ENCODE results near the gene UNC119B. TPM values are rescaled to one million over a fixed set of nuclear protein-coding genes. Genes with fewer than 3 reads are reported as not detected.
A peak's percentile ranks its signal among the peaks of the same experiment; 100 is the strongest.

Gene UNC119B
- 10 to 100 TPM; 23.8 to 24.3 TPM for total RNA-seq

DNA sequence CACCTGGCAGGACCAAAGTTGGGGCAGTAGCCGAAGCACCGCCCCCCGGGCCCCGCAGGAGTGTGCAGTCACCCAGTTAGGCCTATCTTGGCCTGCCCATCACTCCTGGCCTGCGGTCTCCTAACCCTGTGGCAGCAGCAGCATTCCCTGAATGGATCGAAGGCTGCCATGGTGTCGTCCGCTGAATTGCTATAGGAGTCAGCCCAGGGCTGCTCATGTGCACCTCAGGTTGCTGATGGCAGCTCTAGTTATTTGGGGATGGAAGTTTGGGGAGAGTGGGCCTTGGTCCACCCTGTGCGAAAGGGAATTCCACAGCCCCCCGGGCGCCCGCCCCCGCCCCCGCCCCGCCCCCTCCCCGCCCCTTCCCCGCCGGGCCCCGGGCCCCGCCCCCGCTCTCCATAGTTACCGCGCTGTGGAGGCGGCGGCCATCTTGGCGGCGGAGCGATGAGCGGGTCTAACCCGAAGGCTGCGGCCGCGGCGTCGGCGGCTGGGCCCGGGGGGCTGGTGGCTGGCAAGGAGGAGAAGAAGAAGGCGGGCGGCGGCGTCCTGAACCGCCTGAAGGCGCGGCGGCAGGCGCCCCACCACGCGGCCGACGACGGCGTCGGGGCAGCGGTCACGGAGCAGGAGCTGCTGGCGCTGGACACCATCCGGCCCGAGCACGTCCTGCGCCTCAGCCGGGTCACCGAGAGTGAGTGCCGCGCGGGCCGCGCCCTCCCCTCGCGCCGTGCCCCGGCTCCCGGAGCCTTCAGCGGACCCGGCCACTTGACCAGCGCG lies at the start of gene UNC119B:
UNC119B (plus strand) TSS at position 428 of the 774 bp plus-strand sequence; CDS start at position 445, 17 bp downstream.
- Mint-ChIP-seq H3K4me3 (peak within 1 kb of the TSS; percentile 80), H3K4me1 (ENCODE audit: low read depth) (peaks cover 26% of the 10 kb centered on the region), H3K27me3 (no peaks in the 10 kb centered on the region), H3K9me3 (no peaks in the 10 kb centered on the region), H3K36me3 (ENCODE audit: low read depth) (peaks cover 16% of the 10 kb centered on the region), H3K27ac (peak within 1 kb of the TSS; percentile 76)
- DNase-seq (peak; percentile 76), ATAC-seq (peak; percentile 81)
- intact Hi-C loops (cut with micrococcal nuclease): loop anchor here (5.0 kb wide), 2 partner anchors 63 to 128 kb away; partner anchors contain the start of gene POP5
- ChIA-PET CTCF (interaction anchor here (0.9 to 3.1 kb wide), 9 partner anchors 10 to 261 kb away, joined by 3 to 25 read pairs (median 10); partner anchors contain the start of gene POP5), POLR2A (interaction anchor here (0.6 to 2.6 kb wide), 13 partner anchors 10 to 514 kb away, joined by 3 to 10 read pairs (median 4); partner anchors contain the start of genes MLEC, POP5 and RNU4-1)
- TF ChIP-seq, protein P1, sequence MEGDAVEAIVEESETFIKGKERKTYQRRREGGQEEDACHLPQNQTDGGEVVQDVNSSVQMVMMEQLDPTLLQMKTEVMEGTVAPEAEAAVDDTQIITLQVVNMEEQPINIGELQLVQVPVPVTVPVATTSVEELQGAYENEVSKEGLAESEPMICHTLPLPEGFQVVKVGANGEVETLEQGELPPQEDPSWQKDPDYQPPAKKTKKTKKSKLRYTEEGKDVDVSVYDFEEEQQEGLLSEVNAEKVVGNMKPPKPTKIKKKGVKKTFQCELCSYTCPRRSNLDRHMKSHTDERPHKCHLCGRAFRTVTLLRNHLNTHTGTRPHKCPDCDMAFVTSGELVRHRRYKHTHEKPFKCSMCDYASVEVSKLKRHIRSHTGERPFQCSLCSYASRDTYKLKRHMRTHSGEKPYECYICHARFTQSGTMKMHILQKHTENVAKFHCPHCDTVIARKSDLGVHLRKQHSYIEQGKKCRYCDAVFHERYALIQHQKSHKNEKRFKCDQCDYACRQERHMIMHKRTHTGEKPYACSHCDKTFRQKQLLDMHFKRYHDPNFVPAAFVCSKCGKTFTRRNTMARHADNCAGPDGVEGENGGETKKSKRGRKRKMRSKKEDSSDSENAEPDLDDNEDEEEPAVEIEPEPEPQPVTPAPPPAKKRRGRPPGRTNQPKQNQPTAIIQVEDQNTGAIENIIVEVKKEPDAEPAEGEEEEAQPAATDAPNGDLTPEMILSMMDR (IDR thresholded peaks at IDR 0.05): no peak

DNA sequence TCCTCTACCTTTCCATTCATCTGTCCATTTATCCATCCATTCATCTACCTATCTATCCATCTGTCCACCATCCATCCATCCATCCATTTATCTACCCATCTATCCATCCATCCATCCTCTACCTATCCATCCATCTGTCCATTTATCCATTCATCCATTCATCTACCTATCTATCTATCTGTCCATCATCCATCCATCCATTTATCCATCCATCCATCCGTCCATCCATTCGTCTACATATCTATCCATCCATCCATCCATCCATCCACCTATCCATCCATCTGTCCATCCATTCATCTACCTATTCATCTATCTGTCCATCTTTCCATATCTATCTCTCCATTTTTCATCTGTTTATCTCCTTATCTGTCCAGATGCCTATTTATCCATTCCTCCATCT lies 48.8 kb upstream of the UNC119B start:
- TF ChIP-seq, protein P1 (IDR thresholded peaks at IDR 0.05): no peak
- Mint-ChIP-seq H3K27ac (no peak overlapping the region), H3K4me3 (no peak overlapping the region), H3K9me3 (no peaks in the 10 kb centered on the region), H3K4me1 (ENCODE audit: low read depth) (no peaks in the 10 kb centered on the region), H3K27me3 (no peaks in the 10 kb centered on the region), H3K36me3 (ENCODE audit: low read depth) (no peaks in the 10 kb centered on the region)
- CTCF ChIA-PET: interaction anchor here (1.3 kb wide), 1 partner anchor 12 kb away, joined by 6 read pairs; no protein-coding TSS in a partner anchor
- DNase-seq (no peak), ATAC-seq (no peak)
- POLR2A ChIA-PET: interaction anchor here (0.6 kb wide), 1 partner anchor 37 kb away, joined by 5 read pairs; no protein-coding TSS in a partner anchor
- intact Hi-C loops (cut with micrococcal nuclease): no loop called here

DNA sequence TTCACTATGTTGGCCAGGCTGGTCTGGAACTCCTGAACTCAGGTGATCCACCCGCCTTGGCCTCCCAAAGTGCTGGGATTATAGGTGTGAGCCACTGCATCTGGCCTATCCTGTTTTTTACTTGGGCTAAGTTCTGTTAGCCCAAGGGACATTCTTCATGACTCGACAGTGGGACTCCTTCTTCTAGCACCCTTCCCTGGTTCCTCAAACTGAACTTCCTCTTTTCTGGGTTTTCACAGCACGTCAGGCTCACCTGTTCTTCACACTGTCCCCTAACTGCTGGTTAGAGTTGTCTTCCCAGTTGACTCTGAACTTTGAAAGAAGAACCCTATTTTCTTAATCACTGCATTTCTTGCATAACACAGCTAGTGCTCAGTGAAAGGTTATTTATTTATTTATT lies 47.4 kb upstream of the UNC119B start:
- no peak for ATAC-seq
- CTCF ChIA-PET: interaction anchor here (1.9 to 2.1 kb wide), 2 partner anchors 14 to 16 kb away, joined by 4 to 8 read pairs; no protein-coding TSS in a partner anchor
- Mint-ChIP-seq H3K4me3 (no peak overlapping the region), H3K36me3 (ENCODE audit: low read depth) (no peaks in the 10 kb centered on the region), H3K27ac (no peak overlapping the region), H3K27me3 (no peaks in the 10 kb centered on the region), H3K4me1 (ENCODE audit: low read depth) (no peaks in the 10 kb centered on the region), H3K9me3 (no peaks in the 10 kb centered on the region)
- TF ChIP-seq, protein P1 (IDR thresholded peaks at IDR 0.05): no peak
- intact Hi-C loops (cut with micrococcal nuclease): no loop called here
- POLR2A ChIA-PET: no interaction called here
- no peak for DNase-seq

DNA sequence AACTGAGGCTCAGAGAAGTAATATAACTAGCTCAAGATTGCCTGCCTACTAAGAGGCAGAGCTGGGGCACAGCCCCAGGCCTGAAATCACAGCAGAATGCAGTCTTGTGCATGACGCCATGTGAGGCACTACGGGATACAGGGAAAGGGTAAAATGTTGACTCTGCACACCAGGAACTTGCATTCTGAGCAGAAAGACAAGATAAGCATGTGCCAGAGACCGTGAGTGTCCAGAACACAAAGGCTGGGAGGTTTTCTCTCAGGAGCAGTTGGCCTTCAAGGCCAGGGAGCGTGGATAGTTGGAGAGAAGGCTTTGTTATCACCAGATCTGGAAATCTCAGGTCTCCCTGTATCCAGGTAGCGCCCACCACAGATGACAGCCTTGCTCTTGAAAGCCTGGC lies 46.5 kb upstream of the UNC119B start:
- no peaks in the 10 kb centered on the region for H3K4me1 Mint-ChIP-seq (ENCODE audit: low read depth)
- intact Hi-C loops (cut with micrococcal nuclease): no loop called here
- TF ChIP-seq, protein P1 (IDR thresholded peaks at IDR 0.05): no peak
- ChIA-PET CTCF (interaction anchor here (1.1 to 2.1 kb wide), 3 partner anchors 14 to 80 kb away, joined by 3 to 8 read pairs (median 4); no protein-coding TSS in a partner anchor), POLR2A (no interaction called here)
- no peaks in the 10 kb centered on the region for H3K27me3 Mint-ChIP-seq
- H3K27ac Mint-ChIP-seq: no peak overlapping the region
- no peak for ATAC-seq
- no peaks in the 10 kb centered on the region for H3K36me3 Mint-ChIP-seq (ENCODE audit: low read depth)
- no peak for DNase-seq
- H3K9me3 Mint-ChIP-seq: no peaks in the 10 kb centered on the region
- H3K4me3 Mint-ChIP-seq: no peak overlapping the region
